Suprapubic skin (tissue), 4 donors: ENCODE measurements around the gene LPAR1. TPM values are rescaled to one million over a fixed set of nuclear protein-coding genes. Genes with fewer than 3 reads are reported as not detected.

Experiments used
- DNase-seq, 2 donors: peaks; one replicate each; pipeline ENCODE4 v3.0.0-alpha.2; 2019; ENCODE audit warnings: low spot score in 2 of 2
- H3K27ac ChIP-seq: fragments of 200-600 bp; sonication (generic); one replicate; pipeline ENCODE4 v1.5.1; 2019
- H3K27me3 ChIP-seq: fragments of 200-600 bp; sonication (generic); one replicate; pipeline ENCODE4 v1.5.1; 2019
- H3K36me3 ChIP-seq: fragments of 200-600 bp; sonication (generic); one replicate; pipeline ENCODE4 v1.5.1; 2019
- H3K4me1 ChIP-seq: fragments of 200-600 bp; sonication (generic); one replicate; pipeline ENCODE4 v1.5.1; 2019
- H3K4me3 ChIP-seq: fragments of 200-600 bp; sonication (generic); one replicate; pipeline ENCODE4 v1.5.1; 2019; ENCODE audit warnings: mild to moderate bottlenecking
- H3K9me3 ChIP-seq: fragments of 200-600 bp; sonication (generic); one replicate; pipeline ENCODE4 v1.5.1; 2019
- EP300 ChIP-seq: sonication (generic); formaldehyde crosslinking; IDR thresholded peaks from one replicate; pipeline ENCODE4 v1.6.1; 2017; ENCODE audit warnings: antibody characterized with exemption
- POLR2A ChIP-seq, 2 donors: fragments of 450-650 bp; IDR thresholded peaks; one replicate each; pipeline ENCODE4 v1.6.1; 2017; ENCODE audit warnings: antibody characterized with exemption in 2 of 2, mild to moderate bottlenecking in 2 of 2, moderate library complexity in 2 of 2
- POLR2AphosphoS5 ChIP-seq, 3 donors: sonication (generic); formaldehyde crosslinking; IDR thresholded peaks; one replicate each; pipeline ENCODE4 v1.6.1; 2017; ENCODE audit warnings: antibody characterized with exemption in 3 of 3
- WGBS: methylation state at CpG from one replicate; pipeline ENCODE4 v1.1.5; 2018; 5-methylcytosine and 5-hydroxymethylcytosine counted together
- total RNA-seq, 4 donors: library from RNA; depleted of rRNA; stranded (reverse); fragments of >200 nt; gene quantifications; one replicate each; pipeline ENCODE4 v1.1.0, GENCODE V29; 2016
- TF ChIP-seq, protein P1 (sequence below), 2 donors: fragments of 200-600 bp in 1 of 2; fragments of 450-650 bp in 1 of 2; sonication (generic) in 1 of 2; IDR thresholded peaks; one replicate each; pipeline ENCODE4 v1.5.1; 2016 to 2019; ENCODE audit warnings: antibody characterized with exemption in 2 of 2, mild to moderate bottlenecking in 1 of 2, moderate library complexity in 1 of 2

Gene LPAR1
- total RNA-seq, 4 donors from 2014 or later = 16.2 to 65.8 (median 23.5) TPM

DNA sequence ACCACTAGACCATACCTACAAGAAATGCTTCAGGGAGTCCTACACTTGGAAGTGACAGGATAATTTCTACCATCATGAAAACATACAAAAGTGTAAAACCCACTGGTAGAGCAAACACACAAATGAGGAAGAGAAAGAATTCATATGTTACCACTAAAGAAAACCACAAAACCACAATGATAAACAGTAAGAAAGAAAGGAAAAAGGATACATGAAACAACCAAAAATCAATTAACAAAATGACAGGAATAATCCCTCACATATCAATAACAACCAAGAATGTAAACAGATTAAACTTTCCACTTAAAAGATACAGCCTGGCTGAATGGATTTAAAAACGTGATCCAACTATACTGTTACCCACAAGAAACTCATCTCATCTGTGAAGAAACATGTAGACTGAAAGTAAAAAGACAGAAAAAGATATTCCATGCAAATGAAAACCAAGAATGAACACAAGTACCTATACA lies 83.4 kb downstream of the LPAR1 start:
- Histone ChIP-seq H3K27ac (no peak overlapping the region), H3K36me3 (no peaks in the 10 kb centered on the region), H3K4me1 (no peaks in the 10 kb centered on the region), H3K4me3 (no peak overlapping the region), H3K27me3 (no peaks in the 10 kb centered on the region), H3K9me3 (peaks cover 3% of the 10 kb centered on the region)
- DNase-seq = no peak
- 46% methylated on average over 1 of the region's 1 CpG for WGBS
- no peak for TF ChIP-seq POLR2AphosphoS5 (IDR thresholded peaks at IDR 0.05)
- TF ChIP-seq POLR2A (IDR thresholded peaks at IDR 0.05) = no peak
- TF ChIP-seq, protein P1, sequence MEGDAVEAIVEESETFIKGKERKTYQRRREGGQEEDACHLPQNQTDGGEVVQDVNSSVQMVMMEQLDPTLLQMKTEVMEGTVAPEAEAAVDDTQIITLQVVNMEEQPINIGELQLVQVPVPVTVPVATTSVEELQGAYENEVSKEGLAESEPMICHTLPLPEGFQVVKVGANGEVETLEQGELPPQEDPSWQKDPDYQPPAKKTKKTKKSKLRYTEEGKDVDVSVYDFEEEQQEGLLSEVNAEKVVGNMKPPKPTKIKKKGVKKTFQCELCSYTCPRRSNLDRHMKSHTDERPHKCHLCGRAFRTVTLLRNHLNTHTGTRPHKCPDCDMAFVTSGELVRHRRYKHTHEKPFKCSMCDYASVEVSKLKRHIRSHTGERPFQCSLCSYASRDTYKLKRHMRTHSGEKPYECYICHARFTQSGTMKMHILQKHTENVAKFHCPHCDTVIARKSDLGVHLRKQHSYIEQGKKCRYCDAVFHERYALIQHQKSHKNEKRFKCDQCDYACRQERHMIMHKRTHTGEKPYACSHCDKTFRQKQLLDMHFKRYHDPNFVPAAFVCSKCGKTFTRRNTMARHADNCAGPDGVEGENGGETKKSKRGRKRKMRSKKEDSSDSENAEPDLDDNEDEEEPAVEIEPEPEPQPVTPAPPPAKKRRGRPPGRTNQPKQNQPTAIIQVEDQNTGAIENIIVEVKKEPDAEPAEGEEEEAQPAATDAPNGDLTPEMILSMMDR (IDR thresholded peaks at IDR 0.05) = no peak
- TF ChIP-seq EP300 = no peak

DNA sequence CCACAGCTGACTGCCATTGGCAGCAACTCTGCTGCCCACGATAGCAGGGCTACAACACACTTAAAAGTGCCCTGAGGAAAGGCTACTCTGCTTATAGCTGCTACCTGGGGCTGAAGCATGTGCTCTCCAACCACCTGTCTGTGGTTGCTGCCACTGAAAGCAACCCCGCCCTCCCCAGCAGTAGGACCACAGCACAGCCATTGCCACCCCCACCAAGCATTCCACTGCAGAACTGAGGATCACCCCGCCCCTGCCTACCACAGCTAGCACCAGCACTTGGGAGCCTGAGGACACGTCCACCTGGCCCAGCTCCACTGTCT lies 85.8 kb downstream of the LPAR1 start:
- Histone ChIP-seq H3K27me3 (no peaks in the 10 kb centered on the region), H3K4me1 (no peaks in the 10 kb centered on the region), H3K36me3 (no peaks in the 10 kb centered on the region), H3K9me3 (peaks cover 1% of the 10 kb centered on the region), H3K4me3 (no peak overlapping the region), H3K27ac (no peak overlapping the region)
- TF ChIP-seq POLR2A (IDR thresholded peaks at IDR 0.05) = no peak
- TF ChIP-seq, protein P1 (IDR thresholded peaks at IDR 0.05) = no peak
- no peak for TF ChIP-seq EP300
- no peak for TF ChIP-seq POLR2AphosphoS5 (IDR thresholded peaks at IDR 0.05)
- no peak for DNase-seq
- 87% methylated on average over 3 of the region's 4 CpGs for whole genome bisulfite sequencing

DNA sequence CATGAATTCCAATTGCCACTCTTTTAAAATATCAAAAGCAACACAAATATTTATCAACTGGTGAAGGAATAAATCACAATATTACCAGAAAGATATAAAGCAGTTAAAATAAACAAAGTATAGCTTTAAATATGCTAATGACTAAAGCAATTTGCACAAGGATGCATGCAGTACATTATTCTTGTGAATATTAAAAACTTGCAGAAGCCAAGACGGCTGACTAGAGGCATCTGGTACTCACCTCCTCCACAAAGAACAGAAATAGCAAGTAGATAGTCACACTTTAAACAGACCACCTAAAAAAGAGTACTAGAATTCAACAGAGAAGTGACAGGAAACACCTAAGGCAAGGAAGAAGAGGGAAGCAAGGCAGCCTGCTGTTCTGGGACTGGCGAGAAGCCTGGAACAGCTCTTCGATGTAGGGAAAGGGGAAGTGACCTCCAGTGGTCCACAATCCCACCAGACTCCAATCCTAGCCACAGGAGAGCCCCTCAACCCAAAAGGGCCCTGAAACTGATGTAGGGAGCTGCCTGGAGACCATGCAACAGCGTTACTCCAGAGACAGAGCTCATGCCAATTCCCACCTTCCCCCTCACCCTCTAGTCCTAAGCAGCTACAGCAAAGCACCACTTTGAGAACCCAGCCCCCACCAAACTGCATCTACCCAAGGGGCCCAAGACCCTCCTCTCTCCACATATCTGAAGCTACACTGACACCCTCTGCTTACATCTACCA lies 86.3 kb downstream of the LPAR1 start:
- DNase-seq = no peak
- no peaks in the 10 kb centered on the region for H3K4me1 ChIP-seq
- TF ChIP-seq POLR2A (IDR thresholded peaks at IDR 0.05) = no peak
- TF ChIP-seq, protein P1 (IDR thresholded peaks at IDR 0.05) = no peak
- no peak for TF ChIP-seq EP300
- no peak for TF ChIP-seq POLR2AphosphoS5 (IDR thresholded peaks at IDR 0.05)
- WGBS = 40% methylated on average over 4 of the region's 4 CpGs
- H3K27me3 ChIP-seq = no peaks in the 10 kb centered on the region
- no peak overlapping the region for H3K4me3 ChIP-seq
- no peaks in the 10 kb centered on the region for H3K36me3 ChIP-seq
- H3K9me3 ChIP-seq = no peaks in the 10 kb centered on the region
- no peak overlapping the region for H3K27ac ChIP-seq

DNA sequence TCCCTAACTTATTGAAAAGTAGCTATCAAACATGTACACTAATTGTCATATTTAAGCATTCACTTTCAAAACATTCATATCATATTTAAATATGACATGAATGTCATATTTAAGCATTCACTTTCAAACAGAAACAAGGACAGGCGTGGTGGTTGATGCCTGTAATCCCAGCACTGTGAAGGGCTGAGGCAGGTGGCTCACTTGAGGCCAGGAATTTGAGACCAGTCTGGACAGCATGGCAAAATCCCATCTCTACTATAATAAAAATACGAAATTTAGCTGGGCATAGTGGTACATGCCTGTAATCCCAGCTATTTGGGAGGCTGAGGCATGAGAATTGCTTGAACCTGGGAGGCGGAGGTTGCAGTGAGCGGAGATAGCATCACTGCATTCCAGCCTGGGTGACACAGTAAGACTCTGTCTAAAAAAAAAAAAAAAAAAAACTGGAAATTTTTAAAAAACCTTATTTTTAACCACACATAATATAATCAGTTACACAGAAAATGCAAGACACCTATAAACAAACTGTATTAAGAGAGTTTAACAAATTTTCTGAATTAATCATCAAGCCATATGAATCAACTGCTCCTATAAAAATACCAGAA lies 88.1 kb downstream of the LPAR1 start:
- DNase-seq = no peak
- WGBS = 89% methylated on average over 4 of the region's 4 CpGs
- Histone ChIP-seq H3K4me3 (no peak overlapping the region), H3K36me3 (no peaks in the 10 kb centered on the region), H3K9me3 (no peaks in the 10 kb centered on the region), H3K27me3 (no peaks in the 10 kb centered on the region), H3K27ac (no peak overlapping the region), H3K4me1 (no peaks in the 10 kb centered on the region)
- TF ChIP-seq, protein P1 (IDR thresholded peaks at IDR 0.05) = no peak

DNA sequence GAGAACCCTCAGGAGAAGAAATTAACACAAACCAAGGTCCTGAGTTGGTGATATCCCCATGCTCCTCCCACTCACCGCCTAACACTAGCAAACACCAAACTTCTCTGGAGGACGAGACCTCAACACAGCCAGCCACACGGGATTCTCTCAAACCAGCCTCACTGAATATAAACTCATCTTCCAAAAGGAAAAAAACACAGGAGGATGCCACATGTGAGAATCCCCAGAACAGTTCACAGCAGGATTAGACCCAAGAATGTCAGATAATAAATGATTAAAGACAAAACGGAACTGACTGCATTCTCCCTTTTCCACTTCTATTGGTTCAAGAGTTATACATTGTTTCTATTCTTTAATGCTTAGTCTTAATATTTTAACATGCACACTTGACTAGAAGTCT lies 89.2 kb downstream of the LPAR1 start:
- H3K9me3 ChIP-seq = no peaks in the 10 kb centered on the region
- H3K27me3 ChIP-seq = no peaks in the 10 kb centered on the region
- no peak overlapping the region for H3K27ac ChIP-seq
- WGBS = 53% methylated on average over 4 of the region's 4 CpGs
- TF ChIP-seq EP300 = no peak
- no peak for TF ChIP-seq POLR2AphosphoS5 (IDR thresholded peaks at IDR 0.05)
- no peak for TF ChIP-seq POLR2A (IDR thresholded peaks at IDR 0.05)
- TF ChIP-seq, protein P1 (IDR thresholded peaks at IDR 0.05) = no peak
- H3K4me1 ChIP-seq = no peaks in the 10 kb centered on the region
- DNase-seq = no peak
- no peaks in the 10 kb centered on the region for H3K36me3 ChIP-seq
- no peak overlapping the region for H3K4me3 ChIP-seq
